Thyroid gland (tissue), 4 donors: ENCODE data around the gene SCRN2. TPM values are rescaled to one million over a fixed set of nuclear protein-coding genes. Genes with fewer than 3 reads are reported as not detected.

ENCODE experiments used
- DNase-seq, 2 donors: peaks; one replicate each; pipeline ENCODE4 v3.0.0-alpha.2; 2019
- H3K27ac ChIP-seq, 3 donors: fragments of 200-600 bp; sonication (generic); 1 replicate in 2 of 3; 2 replicates in 1 of 3; pipeline ENCODE4 v1.5.1; 2016 to 2019; ENCODE audit warnings: mild to moderate bottlenecking in 1 of 3, moderate library complexity in 1 of 3
- H3K27me3 ChIP-seq: fragments of 200-600 bp; sonication (generic); one replicate; pipeline ENCODE4 v1.5.1; 2019
- H3K36me3 ChIP-seq, 2 donors: fragments of 200-600 bp; sonication (generic); one replicate each; pipeline ENCODE4 v1.5.1; 2016 to 2019
- H3K4me1 ChIP-seq, 2 donors: fragments of 200-600 bp; sonication (generic); one replicate each; pipeline ENCODE4 v1.5.1; 2017 to 2019
- H3K4me3 ChIP-seq, 3 donors: fragments of 200-600 bp; sonication (generic); replicated peaks in 1 of 3; 1 replicate in 2 of 3; 2 replicates in 1 of 3; pipeline ENCODE4 v1.5.1; 2016; ENCODE audit warnings: mild to moderate bottlenecking in 1 of 3
- H3K9me3 ChIP-seq: fragments of 200-600 bp; sonication (generic); one replicate; pipeline ENCODE4 v1.5.1; 2017
- POLR2A ChIP-seq, 2 donors: fragments of 450-650 bp; IDR thresholded peaks; one replicate each; pipeline ENCODE4 v1.6.1; 2017; ENCODE audit warnings: antibody characterized with exemption in 2 of 2, mild to moderate bottlenecking in 2 of 2, moderate library complexity in 1 of 2
- WGBS, 2 donors: methylation state at CpG; one replicate each; pipeline ENCODE4 v1.1.5; 2017; 5-methylcytosine and 5-hydroxymethylcytosine counted together
- intact Hi-C: fragments of 100-400 bp; cut with DNase I; formaldehyde crosslinking; loops from one replicate; pipeline ENCODE4 v1.15.1; 2023
- total RNA-seq, 4 donors: library from RNA; depleted of rRNA; stranded (reverse); fragments of >200 nt; gene quantifications; one replicate each; pipeline ENCODE4 v1.2.3, GENCODE V29; 2016
- TF ChIP-seq, protein P1 (sequence below), 6 experiments: fragments of 200-600 bp in 3 of 6; fragments of 450-650 bp in 3 of 6; sonication (generic) in 3 of 6; IDR thresholded peaks; one replicate each; pipeline ENCODE4 v1.5.1; 2016 to 2019; ENCODE audit warnings: antibody characterized with exemption in 6 of 6, mild to moderate bottlenecking in 2 of 6, inconsistent platforms in 1 of 6, moderate library complexity in 1 of 6

SCRN2 gene
- total RNA-seq, 4 donors from 2014 or later: 37.0 to 71.5 (median 49.1) TPM

DNA sequence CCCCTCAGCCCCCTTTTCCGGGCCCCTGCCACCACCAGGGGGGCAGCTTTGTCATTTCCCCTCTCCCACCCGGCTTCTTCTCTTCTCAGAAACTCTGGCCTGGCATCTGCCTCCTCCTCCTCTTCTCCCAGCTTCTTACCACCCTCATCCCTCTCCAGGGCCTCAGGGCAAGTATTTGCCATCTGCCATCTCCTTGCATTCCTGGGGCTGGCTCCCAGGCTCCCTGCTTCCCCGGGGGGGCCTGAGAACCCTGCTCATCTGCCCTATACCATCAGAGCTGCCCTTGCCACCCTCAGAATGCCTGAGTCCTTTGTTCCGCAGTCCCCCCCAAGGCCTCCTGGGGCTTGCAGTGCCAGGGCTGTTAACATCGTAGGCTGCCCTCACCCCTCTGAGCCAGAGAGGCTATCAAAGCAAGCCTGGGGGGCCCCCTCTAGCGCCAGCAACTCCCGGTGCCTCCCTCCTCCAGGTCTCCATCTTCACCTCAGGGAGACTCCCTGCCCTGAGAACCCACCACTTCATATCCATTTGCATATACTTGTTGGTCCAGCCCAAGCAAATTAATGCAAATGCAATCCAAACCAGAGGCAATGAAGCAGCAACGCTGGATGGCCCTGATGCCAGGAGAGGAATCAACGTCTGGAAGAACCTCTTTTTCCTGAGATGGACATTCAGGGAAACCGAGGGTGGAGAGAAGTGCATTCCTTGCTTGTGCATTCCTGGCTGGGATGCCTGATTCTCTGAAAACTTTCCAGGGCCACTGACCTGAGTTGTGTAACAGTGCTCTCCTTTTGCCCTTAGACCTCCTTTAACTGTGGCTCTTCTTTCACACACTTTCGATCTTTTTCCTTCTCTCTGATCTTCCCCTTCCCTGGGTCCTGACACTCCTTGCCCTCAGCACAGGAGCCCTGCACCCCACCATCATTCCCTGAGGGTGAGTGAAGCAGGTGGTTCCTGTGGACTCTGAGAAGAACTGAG lies 34.2 kb upstream of the SCRN2 start:
- intact Hi-C loops: no loop called here
- no peak overlapping the region for H3K4me3 ChIP-seq
- TF ChIP-seq, protein P1, sequence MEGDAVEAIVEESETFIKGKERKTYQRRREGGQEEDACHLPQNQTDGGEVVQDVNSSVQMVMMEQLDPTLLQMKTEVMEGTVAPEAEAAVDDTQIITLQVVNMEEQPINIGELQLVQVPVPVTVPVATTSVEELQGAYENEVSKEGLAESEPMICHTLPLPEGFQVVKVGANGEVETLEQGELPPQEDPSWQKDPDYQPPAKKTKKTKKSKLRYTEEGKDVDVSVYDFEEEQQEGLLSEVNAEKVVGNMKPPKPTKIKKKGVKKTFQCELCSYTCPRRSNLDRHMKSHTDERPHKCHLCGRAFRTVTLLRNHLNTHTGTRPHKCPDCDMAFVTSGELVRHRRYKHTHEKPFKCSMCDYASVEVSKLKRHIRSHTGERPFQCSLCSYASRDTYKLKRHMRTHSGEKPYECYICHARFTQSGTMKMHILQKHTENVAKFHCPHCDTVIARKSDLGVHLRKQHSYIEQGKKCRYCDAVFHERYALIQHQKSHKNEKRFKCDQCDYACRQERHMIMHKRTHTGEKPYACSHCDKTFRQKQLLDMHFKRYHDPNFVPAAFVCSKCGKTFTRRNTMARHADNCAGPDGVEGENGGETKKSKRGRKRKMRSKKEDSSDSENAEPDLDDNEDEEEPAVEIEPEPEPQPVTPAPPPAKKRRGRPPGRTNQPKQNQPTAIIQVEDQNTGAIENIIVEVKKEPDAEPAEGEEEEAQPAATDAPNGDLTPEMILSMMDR (IDR thresholded peaks at IDR 0.05): no peak
- TF ChIP-seq POLR2A (IDR thresholded peaks at IDR 0.05): no peak
- H3K36me3 ChIP-seq: no peaks in the 10 kb centered on the region
- 36 to 37% methylated on average over 10 to 11 of the region's 11 CpGs for WGBS, 2 donors
- H3K9me3 ChIP-seq: no peaks in the 10 kb centered on the region
- DNase-seq: no peak
- no peaks in the 10 kb centered on the region for H3K27me3 ChIP-seq
- no peak overlapping the region for H3K27ac ChIP-seq
- no peaks in the 10 kb centered on the region for H3K4me1 ChIP-seq

DNA sequence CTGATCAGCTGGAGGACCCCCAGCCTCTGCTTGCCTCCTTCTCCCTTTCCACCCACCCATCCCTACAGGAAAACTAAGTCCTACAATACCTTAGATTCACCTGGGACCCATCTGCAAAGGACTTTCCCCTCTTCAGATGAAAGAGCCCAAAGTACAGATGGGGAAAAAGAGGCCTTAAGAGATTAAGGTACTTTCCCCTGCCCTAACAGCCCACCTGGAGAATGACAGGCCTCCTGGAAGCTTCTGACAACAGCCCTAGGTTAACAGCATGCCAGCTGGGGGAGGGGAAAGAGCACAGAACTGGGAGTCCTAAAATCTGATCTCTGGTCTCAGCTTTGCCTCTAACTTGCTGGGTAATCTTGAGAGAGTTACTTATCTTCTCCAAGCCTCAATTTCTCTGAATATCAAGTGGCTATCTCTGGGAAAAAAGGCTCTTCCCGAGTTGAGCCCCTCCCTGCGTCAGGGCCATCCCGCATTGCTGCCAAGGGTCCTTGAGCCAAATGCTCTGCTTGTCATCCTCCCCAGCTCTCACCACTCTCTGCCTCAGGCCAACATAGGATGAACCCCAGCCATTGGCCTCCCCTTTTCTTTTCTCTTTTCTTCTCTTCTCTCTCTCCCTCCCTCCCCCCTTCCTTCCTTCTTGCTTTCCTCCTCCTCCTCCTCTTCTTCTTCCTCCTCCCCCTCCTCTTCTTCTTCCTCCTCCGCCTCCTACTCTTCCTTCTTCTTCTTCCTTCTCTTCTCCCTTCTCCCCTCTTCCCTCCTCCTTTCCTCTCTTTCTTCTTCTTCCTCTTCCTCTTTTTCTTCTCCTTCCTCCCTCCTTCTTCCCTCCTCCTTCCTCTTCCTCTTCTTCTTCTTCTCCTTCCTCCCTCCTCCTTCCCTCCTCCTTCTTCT lies 32.4 kb upstream of the SCRN2 start:
- 55 to 61% methylated on average over 4 of the region's 4 CpGs for WGBS, 2 donors
- Histone ChIP-seq H3K4me1 (no peaks in the 10 kb centered on the region), H3K4me3 (no peak overlapping the region), H3K36me3 (no peaks in the 10 kb centered on the region), H3K27ac (no peak overlapping the region), H3K9me3 (no peaks in the 10 kb centered on the region), H3K27me3 (no peaks in the 10 kb centered on the region)
- intact Hi-C loops: no loop called here
- no peak for DNase-seq
- no peak for TF ChIP-seq POLR2A (IDR thresholded peaks at IDR 0.05)
- TF ChIP-seq, protein P1 (IDR thresholded peaks at IDR 0.05): no peak

DNA sequence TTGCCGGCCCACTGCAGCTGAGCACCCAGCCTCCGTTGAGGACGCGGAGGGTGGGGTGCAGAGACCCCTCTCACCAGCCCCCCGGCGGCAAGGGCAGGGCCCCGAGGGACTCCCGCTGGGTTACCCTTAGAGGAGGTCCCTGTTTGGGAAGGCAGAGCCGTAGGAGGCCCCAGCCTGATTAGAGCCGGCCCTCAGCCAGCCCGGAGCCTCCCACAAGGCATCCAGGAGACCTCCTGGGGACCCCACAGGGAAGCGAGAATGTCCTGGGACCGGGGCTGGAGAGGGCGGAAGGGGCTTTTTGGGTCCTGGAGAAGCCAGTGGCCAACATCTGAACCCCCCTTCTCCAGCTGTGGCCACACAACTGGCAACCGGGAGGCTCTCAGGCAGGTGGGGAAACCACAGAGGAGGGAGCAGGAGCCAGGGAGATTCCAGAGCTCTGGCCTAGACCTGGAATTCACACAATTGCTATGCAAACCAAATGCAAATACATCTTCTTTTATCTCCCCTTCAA lies 31.6 kb upstream of the SCRN2 start:
- no peak for DNase-seq
- 30 to 52% methylated on average over 7 to 14 of the region's 15 CpGs for WGBS, 2 donors
- TF ChIP-seq, protein P1 (IDR thresholded peaks at IDR 0.05): no peak
- TF ChIP-seq POLR2A (IDR thresholded peaks at IDR 0.05): no peak
- no peak overlapping the region for H3K27ac ChIP-seq
- no peak overlapping the region for H3K4me3 ChIP-seq
- no peaks in the 10 kb centered on the region for H3K27me3 ChIP-seq
- intact Hi-C loops: no loop called here
- no peaks in the 10 kb centered on the region for H3K9me3 ChIP-seq
- H3K36me3 ChIP-seq: no peaks in the 10 kb centered on the region
- H3K4me1 ChIP-seq: no peaks in the 10 kb centered on the region

DNA sequence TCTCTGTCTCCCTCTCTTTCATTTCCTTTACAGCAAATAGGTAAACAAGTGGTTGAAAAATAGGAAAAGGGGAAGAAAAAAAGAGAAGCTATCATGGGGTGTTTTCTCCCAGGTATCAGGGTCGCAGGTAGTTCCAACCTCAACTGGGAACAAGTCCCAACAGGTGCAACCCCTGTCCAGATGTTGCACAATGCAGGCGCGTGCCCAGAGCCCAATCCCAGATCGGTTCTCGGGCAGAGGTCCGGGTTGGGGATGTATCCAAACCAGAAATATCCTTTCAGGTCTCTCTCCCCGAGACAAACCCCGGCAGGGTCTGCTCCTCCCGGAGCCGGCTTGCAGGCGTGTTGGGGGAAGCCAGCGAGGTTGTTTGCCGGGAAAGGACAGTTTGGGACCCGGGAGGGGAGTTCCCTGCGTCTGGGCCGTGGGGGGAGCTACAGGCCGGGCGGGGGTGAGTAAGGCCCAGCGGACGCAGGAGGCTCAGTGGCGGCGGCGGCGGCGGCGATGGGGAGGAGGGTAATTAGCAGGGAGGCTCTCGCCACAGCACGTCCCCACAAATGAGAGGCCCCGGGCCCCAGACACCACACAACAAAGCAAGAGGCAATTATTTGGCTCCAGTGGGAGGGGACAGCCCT lies 31.1 kb upstream of the SCRN2 start:
- 26 to 47% methylated on average over 20 to 28 of the region's 29 CpGs for WGBS, 2 donors
- no peaks in the 10 kb centered on the region for H3K9me3 ChIP-seq
- TF ChIP-seq, protein P1 (IDR thresholded peaks at IDR 0.05): no peak
- no peak for TF ChIP-seq POLR2A (IDR thresholded peaks at IDR 0.05)
- no peaks in the 10 kb centered on the region for H3K36me3 ChIP-seq
- no peak overlapping the region for H3K4me3 ChIP-seq
- intact Hi-C loops: no loop called here
- H3K4me1 ChIP-seq: no peaks in the 10 kb centered on the region
- no peak for DNase-seq
- H3K27ac ChIP-seq: no peak overlapping the region
- no peaks in the 10 kb centered on the region for H3K27me3 ChIP-seq
